Measurements from ENCODE around the gene RNF130. TPM values are rescaled to one million over a fixed set of nuclear protein-coding genes. Genes with fewer than 3 reads are reported as not detected.

Gene RNF130
- total RNA-seq, 1 donor from 2014 or later: 45.9 TPM

DNA sequence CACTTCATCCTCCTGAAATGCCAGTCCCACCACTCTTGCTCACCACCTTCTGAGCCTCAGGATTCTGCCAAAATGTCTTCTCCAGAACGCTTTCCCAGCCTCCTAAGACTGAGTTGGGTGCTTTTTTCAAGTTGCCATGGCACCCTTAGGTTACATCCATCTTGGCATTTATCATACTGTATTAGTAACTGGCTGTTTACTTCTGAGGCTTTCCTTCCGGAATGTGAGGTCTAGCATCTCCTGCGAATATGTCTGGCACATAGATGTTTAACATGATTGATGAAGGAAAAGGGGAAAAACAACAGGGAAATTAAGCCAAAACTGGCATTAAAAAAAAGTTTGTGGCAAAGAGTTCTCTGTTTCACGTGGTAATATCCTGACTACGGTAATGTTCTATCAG lies 24.9 kb downstream of the RNF130 start:
- intact Hi-C loops (cut with micrococcal nuclease): no loop called here

DNA sequence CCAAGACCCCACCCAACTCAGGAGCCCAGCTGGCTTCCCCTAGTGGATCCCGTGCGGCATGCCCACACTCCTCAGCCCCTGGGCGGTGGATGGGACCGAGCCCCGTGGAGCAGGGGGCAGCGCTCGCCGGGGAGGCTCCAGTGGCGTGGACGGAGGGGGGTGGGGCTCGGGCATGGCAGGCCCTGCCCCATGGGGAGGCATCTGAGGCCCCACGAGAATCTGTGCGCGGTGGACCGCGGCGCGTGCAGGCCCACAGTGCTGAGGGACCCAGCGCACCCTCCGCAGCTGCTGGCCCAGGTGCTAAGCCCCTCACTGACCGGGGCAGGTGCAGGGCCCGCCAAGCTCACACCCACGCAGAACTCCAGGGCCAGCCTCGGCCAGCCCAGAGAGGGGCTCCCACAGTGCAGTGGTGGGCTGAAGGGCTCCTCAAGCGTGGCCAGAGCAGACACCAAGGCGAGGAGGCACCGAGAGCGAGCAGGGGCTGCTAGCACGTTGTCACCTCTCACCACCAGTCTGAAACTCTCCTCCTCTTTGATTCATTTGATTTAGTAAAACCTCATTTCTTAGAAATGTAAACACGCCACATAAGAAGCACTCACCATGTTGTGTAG lies 25.6 kb downstream of the RNF130 start:
- no peak for DNase-seq
- H3K36me3 ChIP-seq: no peaks in the 10 kb centered on the region
- TF ChIP-seq, protein P1, sequence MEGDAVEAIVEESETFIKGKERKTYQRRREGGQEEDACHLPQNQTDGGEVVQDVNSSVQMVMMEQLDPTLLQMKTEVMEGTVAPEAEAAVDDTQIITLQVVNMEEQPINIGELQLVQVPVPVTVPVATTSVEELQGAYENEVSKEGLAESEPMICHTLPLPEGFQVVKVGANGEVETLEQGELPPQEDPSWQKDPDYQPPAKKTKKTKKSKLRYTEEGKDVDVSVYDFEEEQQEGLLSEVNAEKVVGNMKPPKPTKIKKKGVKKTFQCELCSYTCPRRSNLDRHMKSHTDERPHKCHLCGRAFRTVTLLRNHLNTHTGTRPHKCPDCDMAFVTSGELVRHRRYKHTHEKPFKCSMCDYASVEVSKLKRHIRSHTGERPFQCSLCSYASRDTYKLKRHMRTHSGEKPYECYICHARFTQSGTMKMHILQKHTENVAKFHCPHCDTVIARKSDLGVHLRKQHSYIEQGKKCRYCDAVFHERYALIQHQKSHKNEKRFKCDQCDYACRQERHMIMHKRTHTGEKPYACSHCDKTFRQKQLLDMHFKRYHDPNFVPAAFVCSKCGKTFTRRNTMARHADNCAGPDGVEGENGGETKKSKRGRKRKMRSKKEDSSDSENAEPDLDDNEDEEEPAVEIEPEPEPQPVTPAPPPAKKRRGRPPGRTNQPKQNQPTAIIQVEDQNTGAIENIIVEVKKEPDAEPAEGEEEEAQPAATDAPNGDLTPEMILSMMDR (IDR thresholded peaks at IDR 0.05; ENCODE audit: borderline replicate concordance): no peak
- peaks cover 41% of the 10 kb centered on the region for H3K4me1 ChIP-seq
- no peak overlapping the region for H3K4me3 ChIP-seq
- H3K9me3 ChIP-seq (replicated peaks): no peaks in the 10 kb centered on the region
- H3K27ac ChIP-seq (replicated peaks): no peak overlapping the region
- H3K27me3 ChIP-seq (ENCODE audit: low read depth): no peaks in the 10 kb centered on the region
- intact Hi-C loops (cut with micrococcal nuclease): no loop called here

More for the DNA sequence above, 24.9 kb downstream of the RNF130 start:
- TF ChIP-seq, protein P1 (IDR thresholded peaks at IDR 0.05; ENCODE audit: borderline replicate concordance): no peak
- Histone ChIP-seq H3K36me3 (no peaks in the 10 kb centered on the region), H3K27ac (replicated peaks) (no peak overlapping the region), H3K27me3 (ENCODE audit: low read depth) (no peaks in the 10 kb centered on the region), H3K9me3 (replicated peaks) (no peaks in the 10 kb centered on the region), H3K4me3 (no peak overlapping the region), H3K4me1 (peaks cover 41% of the 10 kb centered on the region)
- DNase-seq: no peak

DNA sequence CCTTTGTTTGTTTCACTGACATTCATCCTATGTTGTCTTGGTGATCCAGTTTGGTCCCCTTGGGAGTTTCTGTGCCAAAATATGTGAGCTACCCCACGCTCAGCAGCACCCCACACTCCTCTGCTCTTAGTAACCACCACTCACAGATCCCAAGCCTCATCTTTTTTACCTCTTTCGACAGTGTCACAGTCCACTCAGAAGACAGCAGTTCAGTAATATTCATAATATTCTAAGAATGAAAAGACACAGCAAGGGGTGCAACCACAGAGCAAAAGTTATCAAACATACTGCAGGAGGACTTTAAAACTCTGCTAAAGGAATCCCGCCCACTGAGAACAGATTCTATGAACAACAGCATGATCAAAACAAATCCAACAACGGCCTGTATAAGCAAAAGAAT lies 28.2 kb downstream of the RNF130 start:
- no peak overlapping the region for H3K4me3 ChIP-seq
- H3K9me3 ChIP-seq (replicated peaks): no peaks in the 10 kb centered on the region
- H3K36me3 ChIP-seq: peaks cover 15% of the 10 kb centered on the region
- DNase-seq: no peak
- H3K4me1 ChIP-seq: peaks cover 16% of the 10 kb centered on the region
- H3K27me3 ChIP-seq (ENCODE audit: low read depth): no peaks in the 10 kb centered on the region
- H3K27ac ChIP-seq (replicated peaks): no peak overlapping the region
- TF ChIP-seq, protein P1 (IDR thresholded peaks at IDR 0.05; ENCODE audit: borderline replicate concordance): no peak
- intact Hi-C loops (cut with micrococcal nuclease): no loop called here

GRCh38 chr5:180041301-180042274 lies 30.0 kb downstream of the RNF130 start:
- H3K4me3 ChIP-seq: no peak overlapping the region

More at GRCh38 chr5:180041301-180042274, 30.0 kb downstream of the RNF130 start:
- intact Hi-C loops (cut with micrococcal nuclease): no loop called here
- H3K9me3 ChIP-seq (replicated peaks): peaks cover 3% of the 10 kb centered on the region
- H3K4me1 ChIP-seq: no peaks in the 10 kb centered on the region
- DNase-seq: no peak
- H3K27me3 ChIP-seq (ENCODE audit: low read depth): no peaks in the 10 kb centered on the region
- TF ChIP-seq, protein P1 (IDR thresholded peaks at IDR 0.05; ENCODE audit: borderline replicate concordance): no peak
- H3K36me3 ChIP-seq: peaks cover 33% of the 10 kb centered on the region
- no peak overlapping the region for H3K27ac ChIP-seq (replicated peaks)
